HG02885 (cell line): ENCODE results near the gene DOK7.
"Not testable (repeated sequence)": the region's sequence is repeated elsewhere in the genome, so short reads cannot be mapped to it uniquely, and the experiment has no call there.

Source experiments
- ATAC-seq: cut with Tn5 transposase; IDR thresholded peaks from one replicate; pipeline ENCODE4 v1.9.1; 2021; ENCODE audit warnings: mild to moderate bottlenecking; ENCODE audit not compliant: unreplicated experiment, poor library complexity

DOK7 gene

DNA sequence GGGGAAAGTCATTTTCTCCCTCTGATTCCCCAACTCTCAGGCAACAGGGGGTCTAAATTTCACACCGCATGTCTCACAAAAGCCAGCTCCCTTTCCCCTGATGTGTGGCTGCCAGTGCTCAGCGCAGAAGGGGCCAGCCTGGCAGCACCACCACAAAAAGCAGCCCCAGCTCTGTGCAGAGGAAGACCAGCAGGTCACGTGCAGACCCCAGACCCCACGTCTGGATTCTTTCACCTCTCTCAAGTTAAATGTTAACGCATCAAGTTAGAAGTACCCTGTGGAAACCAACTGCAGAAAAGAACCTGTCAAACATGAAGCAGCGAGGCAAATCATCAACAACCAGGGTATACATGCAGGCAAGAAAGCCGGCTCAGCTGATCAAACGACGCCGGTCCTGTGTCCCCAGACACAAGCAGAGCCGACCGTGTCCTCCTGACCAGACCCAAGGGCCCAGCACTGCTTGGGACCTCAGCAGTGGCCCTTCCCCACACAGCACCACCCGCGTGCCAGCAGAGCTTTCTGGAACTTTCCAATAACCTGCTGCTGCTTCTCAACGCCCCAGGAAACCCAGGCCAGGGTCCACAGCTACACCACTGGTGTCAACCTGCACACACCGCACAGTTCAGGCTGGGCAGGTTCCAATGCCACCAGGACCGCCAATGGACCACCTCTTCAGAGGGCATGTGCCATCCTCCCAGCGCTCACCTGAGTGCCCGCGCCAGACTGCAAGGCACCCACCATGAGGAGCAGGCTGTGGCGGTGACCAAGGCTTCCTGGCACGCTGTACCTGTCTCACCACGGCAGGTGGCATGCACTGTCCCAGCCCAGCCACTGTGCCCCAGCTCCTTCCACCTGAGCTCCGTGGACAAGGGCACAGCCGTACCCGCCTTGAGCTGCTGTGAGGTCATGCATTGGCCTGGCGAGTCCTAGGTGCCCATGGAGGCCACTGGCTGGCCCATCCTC, 65.1 kb downstream of the DOK7 start:
- no peak for ATAC-seq

DNA sequence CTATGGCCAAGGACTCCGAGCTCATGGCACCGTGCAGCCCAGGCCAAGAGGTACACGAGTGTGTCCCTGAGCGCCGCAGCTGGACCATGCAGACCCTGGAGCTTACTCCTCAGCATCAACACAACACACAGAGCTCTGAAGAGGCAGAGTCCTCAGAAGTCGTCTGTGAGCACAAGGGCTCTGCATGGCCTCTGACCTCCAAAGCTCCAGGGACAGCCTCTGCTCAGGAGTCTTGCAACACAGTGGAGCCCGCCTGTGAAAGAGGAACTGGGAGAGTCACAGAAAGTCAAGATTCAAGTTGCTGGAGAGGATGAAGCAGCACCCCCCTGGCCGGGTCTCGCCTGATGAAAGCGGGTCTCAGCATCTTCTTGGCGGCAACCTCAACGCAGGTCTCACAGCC, 66.3 kb downstream of the DOK7 start:
- no peak for ATAC-seq

- no peak for ATAC-seq
Observed at GRCh38 chr4:3530051-3530450, 66.9 kb downstream of the DOK7 start.

- ATAC-seq, result no peak
Observed at GRCh38 chr4:3530663-3531254, 67.7 kb downstream of the DOK7 start.

- ATAC-seq, result no peak
Observed at GRCh38 chr4:3531318-3531878, 68.3 kb downstream of the DOK7 start.

- peak; percentile 84 for ATAC-seq
Observed at GRCh38 chr4:3531879-3532750, 69.0 kb downstream of the DOK7 start, which contains the start of gene LRPAP1. LRPAP1 (minus strand) TSS chr4:3532422; CDS start chr4:3532412, 10 bp downstream.

GRCh38 chr4:3532751-3533422, 69.8 kb downstream of the DOK7 start:
- ATAC-seq, result no peak

- no peak for ATAC-seq
Observed at GRCh38 chr4:3533423-3533820, 70.3 kb downstream of the DOK7 start.

- not testable (repeated sequence) for ATAC-seq
Observed at GRCh38 chr4:3535812-3536211, 72.7 kb downstream of the DOK7 start.

DNA sequence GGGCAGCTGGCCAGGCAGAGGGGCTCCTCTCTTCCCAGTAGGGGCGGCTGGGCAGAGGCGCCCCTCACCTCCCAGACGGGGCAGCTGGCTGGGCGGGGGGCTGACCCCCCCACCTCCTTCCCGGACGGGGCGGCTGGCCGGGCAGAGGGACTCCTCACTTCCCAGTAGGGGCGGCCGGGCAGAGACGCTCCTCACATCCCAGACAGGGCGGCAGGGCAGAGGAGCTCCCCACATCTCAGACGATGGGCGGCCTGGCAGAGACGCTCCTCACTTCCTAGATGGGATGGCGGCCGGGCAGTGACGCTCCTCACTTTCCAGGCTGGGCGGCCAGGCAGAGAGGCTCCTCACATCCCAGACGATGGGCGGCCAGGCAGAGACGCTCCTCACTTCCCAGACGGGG, 75.8 kb downstream of the DOK7 start:
- not testable (repeated sequence) for ATAC-seq

DNA sequence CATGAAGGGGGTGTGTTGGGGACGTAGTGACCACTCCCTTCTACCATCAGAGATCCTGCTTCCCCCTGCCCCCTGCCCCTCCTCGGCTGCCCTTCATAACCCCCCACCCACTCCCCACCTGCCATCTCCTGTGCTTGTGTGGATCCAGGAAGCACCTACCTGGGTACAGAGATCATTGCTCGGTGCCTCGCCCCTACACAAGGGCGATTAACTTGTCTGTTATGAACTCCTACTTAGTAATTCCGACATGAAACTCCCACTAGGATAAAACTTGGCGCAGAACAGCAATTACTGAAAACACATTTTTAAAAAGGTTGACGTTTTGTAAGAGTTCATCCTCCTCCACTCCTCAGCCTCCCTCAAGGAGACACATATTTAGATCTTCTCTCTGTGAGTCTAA, 80.3 kb downstream of the DOK7 start:
- ATAC-seq, result not testable (repeated sequence)
